Vagina (tissue), 2 donors: ENCODE results near the gene GPR161. TPM values are rescaled to one million over a fixed set of nuclear protein-coding genes. Genes with fewer than 3 reads are reported as not detected.
A peak's percentile ranks its signal among the peaks of the same experiment; 100 is the strongest.

Experiments used
- DNase-seq, 2 donors: peaks; one replicate each; pipeline ENCODE4 v3.0.0-alpha.2; 2017; ENCODE audit errors: extremely low spot score in 2 of 2
- H3K27ac ChIP-seq: fragments of 200-600 bp; sonication (generic); one replicate; pipeline ENCODE4 v1.5.1; 2019
- H3K27me3 ChIP-seq: fragments of 200-600 bp; sonication (generic); one replicate; pipeline ENCODE4 v1.5.1; 2019
- H3K36me3 ChIP-seq, 2 donors: fragments of 200-600 bp; sonication (generic); one replicate each; pipeline ENCODE4 v1.5.1; 2017 to 2019
- H3K4me1 ChIP-seq: fragments of 200-600 bp; sonication (generic); one replicate; pipeline ENCODE4 v1.5.1; 2019
- H3K4me3 ChIP-seq, 2 donors: fragments of 200-600 bp; sonication (generic); 1 replicate in 1 of 2; 2 replicates in 1 of 2; pipeline ENCODE4 v1.5.1; 2016 to 2019
- H3K9me3 ChIP-seq: fragments of 200-600 bp; sonication (generic); one replicate; pipeline ENCODE4 v1.5.1; 2019
- CTCF ChIP-seq, 3 experiments: fragments of 450-650 bp in 2 of 3; fragments of 200-600 bp in 1 of 3; sonication (generic) in 1 of 3; IDR thresholded peaks; one replicate each; pipeline ENCODE4 v1.5.1; 2017 to 2019; ENCODE audit warnings: antibody characterized with exemption in 3 of 3, mild to moderate bottlenecking in 2 of 3, moderate library complexity in 2 of 3
- POLR2A ChIP-seq, 2 donors: fragments of 450-650 bp; IDR thresholded peaks; one replicate each; pipeline ENCODE4 v1.6.1; 2017; ENCODE audit warnings: antibody characterized with exemption in 2 of 2, mild to moderate bottlenecking in 2 of 2, moderate library complexity in 2 of 2
- POLR2AphosphoS5 ChIP-seq, 2 donors: sonication (generic); formaldehyde crosslinking; IDR thresholded peaks; one replicate each; pipeline ENCODE4 v1.9.0; 2017; ENCODE audit warnings: antibody characterized with exemption in 2 of 2, mild to moderate bottlenecking in 2 of 2, low read depth in 1 of 2; ENCODE audit not compliant: insufficient read depth in 1 of 2
- intact Hi-C: fragments of 100-400 bp; cut with DNase I; formaldehyde crosslinking; loops from one replicate; pipeline ENCODE4 v1.15.1; 2023
- total RNA-seq: library from RNA; depleted of rRNA; stranded (reverse); fragments of >200 nt; gene quantifications from one replicate; pipeline ENCODE4 v1.2.3, GENCODE V29; 2016

The GPR161 gene
- total RNA-seq, 1 donor from 2014 or later, result 15.7 TPM

GRCh38 chr1:168164771-168165170 is 28.0 kb upstream of the GPR161 start:
- DNase-seq, result no peak
- Histone ChIP-seq H3K4me1 (no peaks in the 10 kb centered on the region), H3K27ac (no peak overlapping the region), H3K9me3 (no peaks in the 10 kb centered on the region), H3K4me3 (no peak overlapping the region), H3K36me3 (no peaks in the 10 kb centered on the region), H3K27me3 (no peaks in the 10 kb centered on the region)
- intact Hi-C loops, result no loop called here
- TF ChIP-seq POLR2AphosphoS5 (IDR thresholded peaks at IDR 0.05; ENCODE audit: insufficient read depth in 1 of 2, low read depth in 1 of 2) (no peak), CTCF (IDR thresholded peaks at IDR 0.05) (no peak), POLR2A (IDR thresholded peaks at IDR 0.05) (no peak)

GRCh38 chr1:168163670-168164069 is 26.9 kb upstream of the GPR161 start:
- DNase-seq, result no peak
- no peaks in the 10 kb centered on the region for H3K36me3 ChIP-seq
- no peak overlapping the region for H3K27ac ChIP-seq
- TF ChIP-seq POLR2AphosphoS5 (IDR thresholded peaks at IDR 0.05; ENCODE audit: insufficient read depth in 1 of 2, low read depth in 1 of 2), result no peak
- TF ChIP-seq POLR2A (IDR thresholded peaks at IDR 0.05), result no peak
- TF ChIP-seq CTCF (IDR thresholded peaks at IDR 0.05), result no peak
- no peaks in the 10 kb centered on the region for H3K27me3 ChIP-seq
- H3K4me3 ChIP-seq, result no peak overlapping the region
- intact Hi-C loops, result no loop called here
- no peaks in the 10 kb centered on the region for H3K4me1 ChIP-seq
- H3K9me3 ChIP-seq, result no peaks in the 10 kb centered on the region

GRCh38 chr1:168161459-168161858 is 24.7 kb upstream of the GPR161 start:
- DNase-seq, result peak in 1 of 2 donors; percentile 54
- intact Hi-C loops, result no loop called here
- no peak for TF ChIP-seq POLR2AphosphoS5 (IDR thresholded peaks at IDR 0.05; ENCODE audit: insufficient read depth in 1 of 2, low read depth in 1 of 2)
- TF ChIP-seq POLR2A (IDR thresholded peaks at IDR 0.05), result no peak
- TF ChIP-seq CTCF (IDR thresholded peaks at IDR 0.05), result no peak
- no peaks in the 10 kb centered on the region for H3K9me3 ChIP-seq
- H3K4me1 ChIP-seq, result no peaks in the 10 kb centered on the region
- H3K36me3 ChIP-seq, result no peaks in the 10 kb centered on the region
- no peak overlapping the region for H3K4me3 ChIP-seq
- no peaks in the 10 kb centered on the region for H3K27me3 ChIP-seq
- no peak overlapping the region for H3K27ac ChIP-seq

- DNase-seq, result no peak
- no peaks in the 10 kb centered on the region for H3K36me3 ChIP-seq
- TF ChIP-seq POLR2A (IDR thresholded peaks at IDR 0.05) (no peak), CTCF (IDR thresholded peaks at IDR 0.05) (no peak), POLR2AphosphoS5 (IDR thresholded peaks at IDR 0.05; ENCODE audit: insufficient read depth in 1 of 2, low read depth in 1 of 2) (no peak)
- H3K9me3 ChIP-seq, result no peaks in the 10 kb centered on the region
- H3K4me1 ChIP-seq, result no peaks in the 10 kb centered on the region
- intact Hi-C loops, result no loop called here
- no peak overlapping the region for H3K4me3 ChIP-seq
- H3K27me3 ChIP-seq, result no peaks in the 10 kb centered on the region
- H3K27ac ChIP-seq, result no peak overlapping the region
Observed at GRCh38 chr1:168159979-168160378, 23.2 kb upstream of the GPR161 start.

GRCh38 chr1:168159251-168159650 is 22.5 kb upstream of the GPR161 start:
- Histone ChIP-seq H3K27me3 (no peaks in the 10 kb centered on the region), H3K4me1 (no peaks in the 10 kb centered on the region), H3K27ac (no peak overlapping the region), H3K9me3 (no peaks in the 10 kb centered on the region), H3K4me3 (no peak overlapping the region), H3K36me3 (no peaks in the 10 kb centered on the region)
- intact Hi-C loops, result no loop called here
- TF ChIP-seq POLR2AphosphoS5 (IDR thresholded peaks at IDR 0.05; ENCODE audit: insufficient read depth in 1 of 2, low read depth in 1 of 2) (no peak), CTCF (IDR thresholded peaks at IDR 0.05) (no peak), POLR2A (IDR thresholded peaks at IDR 0.05) (no peak)
- DNase-seq, result no peak
